K562 (cell line): ENCODE data around the gene PLXND1.

Experiments
- CBX3 ChIP-seq, 2 experiments: IDR thresholded peaks; 1 replicate in 1 of 2; 2 replicates in 1 of 2; pipeline ENCODE4 v1.6.1; 2012; ENCODE audit warnings: inconsistent platforms in 2 of 2, low read length in 2 of 2, borderline replicate concordance in 1 of 2, control low read depth in 1 of 2
- CTCF ChIP-seq, 3 experiments: IDR thresholded peaks in 2 of 3; conservative IDR thresholded peaks in 1 of 3; 2 replicates each; pipeline ENCODE4 v1.5.1; 2011 to 2012; ENCODE audit warnings: low read length in 3 of 3, mild to moderate bottlenecking in 3 of 3, control low read depth in 2 of 3, improper control_type of control experiment in 1 of 3, inconsistent platforms in 1 of 3, low read depth in 1 of 3, mixed read lengths in 1 of 3, moderate library complexity in 1 of 3; ENCODE audit not compliant: insufficient read depth in 2 of 3
- FOS ChIP-seq: IDR thresholded peaks from 3 replicates; pipeline ENCODE4 v1.6.1; 2011; ENCODE audit not compliant: insufficient read length; ENCODE audit errors: extremely low read depth
- JUNB ChIP-seq: fragments of 450-650 bp; formaldehyde crosslinking; conservative IDR thresholded peaks from 2 replicates; pipeline ENCODE4 v1.4.0; 2020; ENCODE audit warnings: mild to moderate bottlenecking
- NFATC3 ChIP-seq: fragments of 450-650 bp; IDR thresholded peaks from 2 replicates; pipeline ENCODE4 v1.6.1; 2017; ENCODE audit warnings: mild to moderate bottlenecking
- POLR2A ChIP-seq: fragments of 450-650 bp; conservative IDR thresholded peaks from 2 replicates; pipeline ENCODE4 v1.6.1; 2016
- POLR2AphosphoS5 ChIP-seq: IDR thresholded peaks from 2 replicates; pipeline ENCODE4 v1.6.1; 2011; ENCODE audit warnings: mild to moderate bottlenecking, low read depth, low read length, moderate library complexity; ENCODE audit not compliant: control insufficient read depth, insufficient read depth
- RAD51 ChIP-seq: fragments of 450-650 bp; IDR thresholded peaks from 2 replicates; pipeline ENCODE4 v1.7.1; 2016; ENCODE audit warnings: low read depth, mild to moderate bottlenecking, borderline replicate concordance
- STAG1 ChIP-seq: sonication (generic); formaldehyde crosslinking; IDR thresholded peaks from 2 replicates; pipeline ENCODE4 v1.5.0; 2020; ENCODE audit warnings: missing genetic modification reagents, borderline replicate concordance
- TEAD4 ChIP-seq, 2 experiments: sonication (generic) in 1 of 2; formaldehyde crosslinking in 1 of 2; IDR thresholded peaks; 2 replicates each; pipeline versions ENCODE4 v1.6.1 to v1.8.0; 2012 to 2022; ENCODE audit warnings: borderline replicate concordance in 1 of 2, inconsistent platforms in 1 of 2, low read length in 1 of 2, mild to moderate bottlenecking in 1 of 2, missing genetic modification reagents in 1 of 2
- TF ChIP-seq, protein P1 (sequence below): fragments of 450-650 bp; IDR thresholded peaks from 2 replicates; pipeline ENCODE4 v1.6.1; 2016; ENCODE audit warnings: borderline replicate concordance
- TF ChIP-seq, protein P2 (sequence below): sonication (generic); formaldehyde crosslinking; IDR thresholded peaks from 2 replicates; pipeline ENCODE4 v1.8.0; 2023; ENCODE audit warnings: mild to moderate bottlenecking, missing genetic modification reagents
- TF ChIP-seq, protein P3 (sequence below): fragments of 450-650 bp; IDR thresholded peaks from 2 replicates; pipeline ENCODE4 v1.6.1; 2016; ENCODE audit warnings: missing biosample characterization, missing genetic modification characterization
- TF ChIP-seq, protein P4 (sequence below), 3 experiments: fragments of 200-800 bp in 1 of 3; sonication (Bioruptor generic) in 1 of 3; sonication (generic) in 1 of 3; formaldehyde crosslinking in 1 of 3; IDR thresholded peaks; 2 replicates each; pipeline versions ENCODE4 v1.6.1 to v1.8.0; 2016 to 2022; ENCODE audit warnings: mild to moderate bottlenecking in 2 of 3, missing compliant biosample characterization in 2 of 3, missing genetic modification characterization in 2 of 3, missing genetic modification reagents in 1 of 3

GRCh38 chr3:129618901-129619671 is 12.6 kb upstream of the PLXND1 start:
- TF ChIP-seq CBX3 (IDR thresholded peaks at IDR 0.05; ENCODE audit: borderline replicate concordance in 1 of 2, low read length in 2 of 2) (no peak), FOS (no peak), POLR2A (no peak), RAD51 (no peak), JUNB (CRISPR knock-in tag) (no peak), POLR2AphosphoS5 (no peak), CTCF (IDR thresholded peaks at IDR 0.05 in 2 of 3, conservative IDR thresholded peaks at IDR 0.05 in 1 of 3; ENCODE audit: insufficient read depth in 2 of 3, low read depth in 1 of 3, low read length in 3 of 3) (no peak), STAG1 (CRISPR knock-in tag) (no peak), NFATC3 (no peak), TEAD4 (IDR thresholded peaks at IDR 0.05; ENCODE audit: low read length) (no peak), TEAD4 (CRISPR knock-in tag; IDR thresholded peaks at IDR 0.05; ENCODE audit: borderline replicate concordance) (no peak)
- TF ChIP-seq, protein P1, sequence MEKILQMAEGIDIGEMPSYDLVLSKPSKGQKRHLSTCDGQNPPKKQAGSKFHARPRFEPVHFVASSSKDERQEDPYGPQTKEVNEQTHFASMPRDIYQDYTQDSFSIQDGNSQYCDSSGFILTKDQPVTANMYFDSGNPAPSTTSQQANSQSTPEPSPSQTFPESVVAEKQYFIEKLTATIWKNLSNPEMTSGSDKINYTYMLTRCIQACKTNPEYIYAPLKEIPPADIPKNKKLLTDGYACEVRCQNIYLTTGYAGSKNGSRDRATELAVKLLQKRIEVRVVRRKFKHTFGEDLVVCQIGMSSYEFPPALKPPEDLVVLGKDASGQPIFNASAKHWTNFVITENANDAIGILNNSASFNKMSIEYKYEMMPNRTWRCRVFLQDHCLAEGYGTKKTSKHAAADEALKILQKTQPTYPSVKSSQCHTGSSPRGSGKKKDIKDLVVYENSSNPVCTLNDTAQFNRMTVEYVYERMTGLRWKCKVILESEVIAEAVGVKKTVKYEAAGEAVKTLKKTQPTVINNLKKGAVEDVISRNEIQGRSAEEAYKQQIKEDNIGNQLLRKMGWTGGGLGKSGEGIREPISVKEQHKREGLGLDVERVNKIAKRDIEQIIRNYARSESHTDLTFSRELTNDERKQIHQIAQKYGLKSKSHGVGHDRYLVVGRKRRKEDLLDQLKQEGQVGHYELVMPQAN, result no peak
- TF ChIP-seq, protein P2, sequence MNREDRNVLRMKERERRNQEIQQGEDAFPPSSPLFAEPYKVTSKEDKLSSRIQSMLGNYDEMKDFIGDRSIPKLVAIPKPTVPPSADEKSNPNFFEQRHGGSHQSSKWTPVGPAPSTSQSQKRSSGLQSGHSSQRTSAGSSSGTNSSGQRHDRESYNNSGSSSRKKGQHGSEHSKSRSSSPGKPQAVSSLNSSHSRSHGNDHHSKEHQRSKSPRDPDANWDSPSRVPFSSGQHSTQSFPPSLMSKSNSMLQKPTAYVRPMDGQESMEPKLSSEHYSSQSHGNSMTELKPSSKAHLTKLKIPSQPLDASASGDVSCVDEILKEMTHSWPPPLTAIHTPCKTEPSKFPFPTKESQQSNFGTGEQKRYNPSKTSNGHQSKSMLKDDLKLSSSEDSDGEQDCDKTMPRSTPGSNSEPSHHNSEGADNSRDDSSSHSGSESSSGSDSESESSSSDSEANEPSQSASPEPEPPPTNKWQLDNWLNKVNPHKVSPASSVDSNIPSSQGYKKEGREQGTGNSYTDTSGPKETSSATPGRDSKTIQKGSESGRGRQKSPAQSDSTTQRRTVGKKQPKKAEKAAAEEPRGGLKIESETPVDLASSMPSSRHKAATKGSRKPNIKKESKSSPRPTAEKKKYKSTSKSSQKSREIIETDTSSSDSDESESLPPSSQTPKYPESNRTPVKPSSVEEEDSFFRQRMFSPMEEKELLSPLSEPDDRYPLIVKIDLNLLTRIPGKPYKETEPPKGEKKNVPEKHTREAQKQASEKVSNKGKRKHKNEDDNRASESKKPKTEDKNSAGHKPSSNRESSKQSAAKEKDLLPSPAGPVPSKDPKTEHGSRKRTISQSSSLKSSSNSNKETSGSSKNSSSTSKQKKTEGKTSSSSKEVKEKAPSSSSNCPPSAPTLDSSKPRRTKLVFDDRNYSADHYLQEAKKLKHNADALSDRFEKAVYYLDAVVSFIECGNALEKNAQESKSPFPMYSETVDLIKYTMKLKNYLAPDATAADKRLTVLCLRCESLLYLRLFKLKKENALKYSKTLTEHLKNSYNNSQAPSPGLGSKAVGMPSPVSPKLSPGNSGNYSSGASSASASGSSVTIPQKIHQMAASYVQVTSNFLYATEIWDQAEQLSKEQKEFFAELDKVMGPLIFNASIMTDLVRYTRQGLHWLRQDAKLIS, result no peak
- TF ChIP-seq, protein P3, sequence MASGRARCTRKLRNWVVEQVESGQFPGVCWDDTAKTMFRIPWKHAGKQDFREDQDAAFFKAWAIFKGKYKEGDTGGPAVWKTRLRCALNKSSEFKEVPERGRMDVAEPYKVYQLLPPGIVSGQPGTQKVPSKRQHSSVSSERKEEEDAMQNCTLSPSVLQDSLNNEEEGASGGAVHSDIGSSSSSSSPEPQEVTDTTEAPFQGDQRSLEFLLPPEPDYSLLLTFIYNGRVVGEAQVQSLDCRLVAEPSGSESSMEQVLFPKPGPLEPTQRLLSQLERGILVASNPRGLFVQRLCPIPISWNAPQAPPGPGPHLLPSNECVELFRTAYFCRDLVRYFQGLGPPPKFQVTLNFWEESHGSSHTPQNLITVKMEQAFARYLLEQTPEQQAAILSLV, result no peak
- TF ChIP-seq, protein P4, sequence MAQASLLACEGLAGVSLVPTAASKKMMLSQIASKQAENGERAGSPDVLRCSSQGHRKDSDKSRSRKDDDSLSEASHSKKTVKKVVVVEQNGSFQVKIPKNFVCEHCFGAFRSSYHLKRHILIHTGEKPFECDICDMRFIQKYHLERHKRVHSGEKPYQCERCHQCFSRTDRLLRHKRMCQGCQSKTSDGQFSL (CRISPR knock-in tag; IDR thresholded peaks at IDR 0.05), result no peak
- TF ChIP-seq, protein P4 (tag; IDR thresholded peaks at IDR 0.05), result no peak
